GM04504 (cell line): ENCODE measurements around the gene MAD1L1.
"Not testable (repeated sequence)": the region's sequence is repeated elsewhere in the genome, so short reads cannot be mapped to it uniquely, and the experiment has no call there.

Source experiments
- DNase-seq: peaks from one replicate; pipeline ENCODE4 v3.0.0-alpha.2; 2012; ENCODE audit warnings: low read depth

Gene MAD1L1

DNA sequence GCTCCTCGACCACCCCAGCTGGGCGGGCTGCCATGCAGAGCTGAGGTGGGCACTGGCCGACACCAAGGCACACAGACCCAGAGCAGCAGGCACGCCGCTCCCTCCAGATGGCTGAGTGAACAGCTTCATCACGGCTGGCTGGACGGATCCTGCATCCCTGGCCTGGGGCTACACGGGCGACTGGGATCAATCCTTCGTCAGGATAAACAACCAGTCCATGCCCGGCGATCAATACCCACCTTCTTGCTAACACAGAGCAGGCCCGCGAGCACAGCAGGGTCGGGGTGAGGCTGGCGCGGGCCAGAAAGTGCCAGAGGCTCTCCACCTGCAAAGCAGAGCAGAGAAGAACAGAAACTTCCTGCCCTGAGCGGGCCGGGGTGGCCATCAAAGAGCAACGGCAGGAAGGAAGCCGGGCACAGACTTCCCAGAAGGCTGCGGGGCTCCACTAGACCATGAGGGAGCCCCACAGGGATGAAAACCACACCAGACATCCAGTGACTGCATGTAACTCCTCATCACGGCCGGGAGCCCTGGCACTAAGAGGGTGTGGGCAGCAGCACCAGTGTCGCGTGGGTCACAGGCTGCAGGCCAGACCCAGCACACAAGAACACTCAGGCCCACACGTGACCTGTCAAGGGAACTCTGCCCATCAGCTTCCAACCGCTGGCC lies 166.4 kb downstream of the MAD1L1 start:
- no peak for DNase-seq

DNA sequence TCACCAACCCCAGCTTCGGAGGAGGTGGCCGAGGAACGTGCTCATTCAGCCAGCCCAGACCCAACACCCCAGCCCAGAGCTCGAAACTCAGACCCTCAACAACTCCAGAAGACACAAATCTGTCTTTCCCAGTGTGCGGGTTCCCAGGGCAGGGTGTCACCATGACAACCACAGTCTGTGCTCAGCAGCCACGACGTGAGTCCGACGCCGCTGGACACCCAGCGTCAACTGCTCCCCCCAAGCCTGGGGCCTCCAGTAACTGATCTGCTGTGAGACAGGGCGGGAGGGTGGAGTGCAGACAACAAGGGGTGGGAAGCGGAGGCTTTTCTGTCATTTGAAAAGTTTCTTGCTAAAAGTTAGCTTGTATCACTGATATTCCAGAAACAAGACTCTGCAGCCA lies 167.2 kb downstream of the MAD1L1 start:
- no peak for DNase-seq

DNA sequence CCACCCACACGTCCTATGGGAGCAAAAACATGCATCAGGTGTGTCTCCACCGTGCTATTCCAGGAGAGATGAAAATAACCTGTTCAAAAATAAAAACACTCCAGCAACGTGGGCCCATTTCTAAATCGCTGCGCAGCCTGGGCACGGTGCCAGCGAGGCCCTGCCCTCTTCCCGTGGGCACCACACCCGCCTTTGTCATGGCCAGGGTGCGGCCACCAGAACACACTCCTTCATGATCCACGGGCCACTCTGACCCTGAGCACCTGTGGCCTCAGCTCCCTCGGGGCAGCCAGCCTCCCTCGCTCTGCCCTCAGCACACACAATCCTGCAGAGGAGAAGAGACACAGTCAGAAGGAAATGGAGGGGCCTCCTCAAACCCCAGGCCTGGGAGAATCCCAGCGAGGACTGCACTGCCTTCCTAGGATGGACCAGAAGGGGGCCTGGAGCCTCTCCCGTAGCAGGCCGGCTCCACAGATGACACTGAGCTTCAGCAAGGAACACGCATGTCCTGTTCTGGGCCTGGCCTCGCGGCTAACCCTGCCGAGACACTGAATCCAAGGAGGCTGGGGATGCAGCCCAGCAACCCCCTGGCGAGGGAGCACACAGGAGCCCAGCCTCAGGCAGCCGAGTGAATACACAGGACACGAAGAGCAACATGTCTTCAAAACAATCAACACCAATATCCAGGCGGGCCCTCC lies 169.0 kb downstream of the MAD1L1 start:
- no peak for DNase-seq

DNA sequence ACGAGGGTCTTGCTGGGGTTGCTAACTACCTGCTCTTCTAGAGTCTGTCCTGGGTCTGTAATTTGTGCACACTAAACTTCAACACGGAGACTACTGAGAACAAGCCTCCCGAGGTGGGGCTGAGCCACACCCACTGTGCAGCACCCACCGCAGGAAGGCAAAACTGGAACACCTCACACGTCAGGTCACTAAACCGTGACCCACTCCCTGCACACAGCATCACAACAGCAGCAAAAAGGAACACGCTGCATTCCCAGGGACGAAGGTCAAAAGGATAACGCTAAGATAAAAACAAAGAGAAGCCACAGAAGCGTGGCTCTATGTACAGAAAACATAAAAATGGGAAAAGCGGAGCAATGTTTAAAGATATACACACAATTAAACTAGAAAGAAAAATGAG lies 170.1 kb downstream of the MAD1L1 start:
- DNase-seq: no peak

DNA sequence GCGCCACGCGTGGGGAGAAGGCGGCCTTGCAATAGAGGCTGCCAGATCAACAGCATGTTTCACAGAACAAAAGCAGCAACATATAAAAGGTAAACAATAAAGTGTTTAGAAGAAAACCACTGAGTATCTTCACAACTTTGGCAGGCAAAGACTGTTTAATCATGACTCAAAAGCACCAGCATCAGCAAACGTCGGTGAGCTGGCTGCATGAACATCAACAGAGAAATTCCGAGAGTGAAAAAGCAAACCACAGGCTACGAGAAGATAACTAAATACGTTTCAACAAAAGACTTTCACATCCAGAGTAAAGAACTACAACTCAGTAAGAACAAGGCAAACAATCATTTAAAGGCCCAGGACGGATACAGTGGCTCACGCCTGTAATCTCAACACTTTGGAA lies 172.0 kb downstream of the MAD1L1 start:
- DNase-seq: no peak

DNA sequence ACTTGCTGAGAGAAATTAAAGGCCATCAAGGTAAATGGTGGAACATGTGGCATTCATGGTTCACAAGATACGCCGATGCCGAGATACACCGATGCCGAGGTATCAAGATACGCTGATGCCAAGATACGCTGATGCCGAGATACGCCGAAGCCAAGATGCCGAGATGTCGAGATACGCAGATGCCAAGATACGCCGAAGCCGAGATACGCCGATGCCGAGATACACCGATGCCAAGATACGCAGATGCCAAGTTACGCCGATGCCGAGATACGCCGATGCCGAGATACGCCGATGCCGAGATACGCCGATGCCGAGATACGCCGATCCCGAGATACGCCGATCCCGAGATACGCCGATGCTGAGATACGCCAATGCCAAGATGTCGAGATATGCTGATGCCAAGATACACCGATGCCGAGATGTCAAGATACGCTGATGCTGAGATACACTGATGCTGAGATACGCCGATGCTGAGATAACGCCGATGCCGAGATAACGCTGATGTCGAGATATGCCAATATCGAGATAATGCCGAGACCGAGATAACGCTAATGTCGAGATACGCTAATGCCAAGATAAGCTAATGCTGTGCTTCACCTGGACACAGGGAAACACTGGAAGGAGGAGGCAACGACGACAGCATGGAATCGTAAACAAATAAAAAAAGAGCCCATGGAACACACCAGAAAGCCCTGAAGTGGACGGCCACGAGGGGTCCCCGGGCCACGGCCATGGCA lies 172.6 kb downstream of the MAD1L1 start:
- no peak for DNase-seq

DNA sequence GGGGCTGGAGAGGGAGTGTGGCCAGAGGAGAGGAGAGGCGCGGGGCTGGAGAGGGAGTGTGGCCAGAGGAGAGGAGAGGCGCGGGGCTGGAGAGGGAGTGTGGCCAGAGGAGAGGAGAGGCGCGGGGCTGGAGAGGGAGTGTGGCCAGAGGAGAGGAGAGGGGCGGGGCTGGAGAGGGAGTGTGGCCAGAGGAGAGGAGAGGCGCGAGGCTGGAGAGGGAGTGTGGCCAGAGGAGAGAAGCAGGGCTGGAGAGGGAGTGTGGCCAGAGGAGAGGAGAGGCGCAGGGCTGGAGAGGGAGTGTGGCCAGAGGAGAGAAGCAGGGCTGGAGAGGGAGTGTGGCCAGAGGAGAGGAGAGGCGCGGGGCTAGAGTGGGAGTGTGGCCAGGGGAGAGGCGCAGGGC lies 174.5 kb downstream of the MAD1L1 start:
- DNase-seq: not testable (repeated sequence)

DNA sequence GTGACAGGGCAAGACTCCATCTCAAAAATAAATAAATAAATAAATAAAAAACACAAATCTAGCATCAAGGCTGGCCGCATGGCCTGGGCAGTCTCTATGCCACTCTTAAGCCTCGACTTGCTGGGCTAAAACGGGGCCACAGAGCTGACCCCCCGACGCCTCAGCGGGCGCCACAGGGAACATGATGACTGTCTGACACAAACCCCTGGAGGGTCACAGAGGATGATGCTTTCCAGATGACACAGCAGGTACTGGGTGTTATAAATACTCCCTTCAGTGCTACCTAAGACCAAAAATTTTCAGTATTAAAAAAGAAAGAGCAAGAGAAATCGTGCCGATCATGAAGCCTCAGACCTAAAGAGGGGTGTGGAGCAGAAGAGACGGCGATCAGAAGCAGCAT lies 176.8 kb downstream of the MAD1L1 start:
- DNase-seq: no peak

DNA sequence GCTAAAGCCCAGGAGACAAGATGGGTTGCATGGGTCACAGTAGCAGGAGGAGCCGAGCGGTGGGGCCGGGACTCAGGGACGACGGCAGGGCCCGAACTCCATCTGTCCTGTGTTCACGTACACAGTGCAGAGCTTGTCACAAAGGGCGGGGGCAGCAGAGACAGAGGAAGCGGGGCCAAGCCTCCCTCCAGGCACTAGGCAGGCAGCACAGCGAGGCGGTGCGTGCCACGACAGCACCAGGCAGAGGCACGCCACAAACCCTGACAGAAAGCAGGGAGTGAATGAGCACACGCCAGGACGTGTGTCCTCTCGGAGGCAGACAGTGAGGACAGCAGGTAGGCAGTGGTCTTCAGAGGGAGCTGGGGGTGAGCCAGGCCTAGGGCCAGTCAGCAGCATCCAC lies 177.8 kb downstream of the MAD1L1 start:
- no peak for DNase-seq

DNA sequence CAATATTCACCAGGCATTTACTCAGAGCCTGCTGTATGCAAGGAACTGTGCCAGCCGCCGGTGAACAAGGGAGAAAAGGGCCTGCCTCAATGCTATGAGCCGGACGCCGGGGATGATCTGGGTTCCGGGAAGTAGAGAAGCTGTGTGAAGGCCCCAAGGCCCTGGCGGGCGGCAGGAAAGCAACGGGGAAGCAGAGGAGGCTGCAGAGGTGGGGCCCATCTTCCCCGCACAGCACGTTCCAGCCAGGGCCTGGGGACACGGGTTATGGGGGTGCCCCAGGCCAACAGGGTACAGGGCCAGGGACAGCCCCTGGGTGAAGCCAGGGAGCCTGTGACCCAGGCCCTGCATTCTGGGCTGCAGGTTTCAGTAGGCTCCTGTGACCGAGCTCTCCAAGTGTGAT lies 179.3 kb downstream of the MAD1L1 start:
- no peak for DNase-seq

DNA sequence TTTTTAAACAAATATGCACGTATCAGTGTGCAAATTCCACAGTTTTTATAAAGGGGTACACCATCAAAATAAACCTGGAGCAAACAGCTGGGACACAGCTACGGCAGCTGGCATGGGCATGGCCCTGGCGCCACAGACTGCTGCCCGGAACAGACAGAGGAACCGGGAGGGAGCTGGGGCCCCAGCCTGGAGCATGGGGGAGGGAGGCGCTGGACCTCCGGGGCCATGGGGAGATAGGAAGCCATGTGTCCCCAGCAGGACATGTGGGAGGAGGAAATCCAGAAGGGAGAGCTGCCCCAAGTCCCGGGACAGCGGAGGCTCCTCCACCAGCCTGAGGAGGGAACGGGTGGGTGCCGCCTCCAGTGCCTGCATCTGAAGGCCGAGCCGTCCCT lies 180.1 kb downstream of the MAD1L1 start:
- no peak for DNase-seq

DNA sequence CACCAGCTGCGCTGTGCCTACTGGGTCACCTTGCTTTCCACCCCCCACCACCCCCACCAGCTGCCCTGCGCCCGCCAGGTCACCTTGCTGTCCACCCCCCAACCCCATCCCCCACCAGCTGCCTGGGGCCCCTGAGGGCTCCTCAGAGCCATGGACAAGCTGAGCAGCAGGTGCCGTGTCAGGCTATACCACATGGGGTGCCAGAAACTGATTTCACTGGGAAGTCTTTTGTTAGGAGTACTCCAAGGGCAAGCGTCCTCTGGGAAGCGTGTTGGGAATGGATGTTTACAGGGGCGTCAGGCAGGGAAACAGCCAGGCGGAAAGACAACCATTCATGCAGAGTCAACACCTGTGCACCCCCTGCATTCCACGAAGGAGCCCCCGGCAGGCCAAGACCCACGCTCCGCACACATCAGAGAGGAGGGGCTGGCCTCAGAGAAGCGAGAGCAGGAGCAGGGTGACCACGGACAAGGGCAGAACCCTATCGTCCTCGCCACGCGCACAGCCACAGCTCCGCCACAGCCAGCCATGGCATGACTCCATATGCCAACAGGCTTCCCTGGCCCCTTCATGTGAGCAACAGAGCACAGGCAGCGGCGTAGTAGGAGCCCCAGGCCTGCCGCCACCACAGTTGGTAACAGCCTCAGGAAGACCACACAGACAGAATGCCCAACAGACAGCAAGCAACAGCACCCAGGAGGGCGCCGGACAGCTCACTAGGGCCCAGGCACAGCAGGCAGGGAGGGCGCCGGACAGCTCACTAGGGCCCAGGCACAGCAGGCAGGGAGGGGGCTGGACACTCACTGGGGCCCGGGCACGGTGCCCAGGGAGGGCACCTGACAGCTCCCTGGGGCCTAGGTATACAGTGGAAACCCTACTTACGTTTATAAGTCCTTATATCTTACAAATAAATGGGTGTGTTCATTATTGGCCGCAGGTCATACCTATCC lies 180.8 kb downstream of the MAD1L1 start:
- no peak for DNase-seq

DNA sequence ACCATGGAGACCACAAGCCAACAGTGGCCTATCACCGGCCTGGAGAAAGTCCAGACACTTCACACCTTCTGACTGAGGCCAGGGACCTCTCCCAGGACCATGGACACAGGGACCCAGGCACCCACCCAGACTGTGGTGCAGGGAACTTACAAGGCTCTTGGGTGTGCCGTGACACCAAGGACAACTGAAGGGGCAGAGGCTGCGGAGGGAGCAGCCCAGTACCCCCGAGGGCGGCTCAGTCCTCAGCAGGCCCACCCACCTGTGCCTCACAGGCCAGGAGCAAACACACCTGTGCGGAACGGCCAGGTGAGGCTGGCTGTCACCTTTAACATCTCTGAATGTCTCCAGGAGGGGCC lies 182.3 kb downstream of the MAD1L1 start:
- no peak for DNase-seq

DNA sequence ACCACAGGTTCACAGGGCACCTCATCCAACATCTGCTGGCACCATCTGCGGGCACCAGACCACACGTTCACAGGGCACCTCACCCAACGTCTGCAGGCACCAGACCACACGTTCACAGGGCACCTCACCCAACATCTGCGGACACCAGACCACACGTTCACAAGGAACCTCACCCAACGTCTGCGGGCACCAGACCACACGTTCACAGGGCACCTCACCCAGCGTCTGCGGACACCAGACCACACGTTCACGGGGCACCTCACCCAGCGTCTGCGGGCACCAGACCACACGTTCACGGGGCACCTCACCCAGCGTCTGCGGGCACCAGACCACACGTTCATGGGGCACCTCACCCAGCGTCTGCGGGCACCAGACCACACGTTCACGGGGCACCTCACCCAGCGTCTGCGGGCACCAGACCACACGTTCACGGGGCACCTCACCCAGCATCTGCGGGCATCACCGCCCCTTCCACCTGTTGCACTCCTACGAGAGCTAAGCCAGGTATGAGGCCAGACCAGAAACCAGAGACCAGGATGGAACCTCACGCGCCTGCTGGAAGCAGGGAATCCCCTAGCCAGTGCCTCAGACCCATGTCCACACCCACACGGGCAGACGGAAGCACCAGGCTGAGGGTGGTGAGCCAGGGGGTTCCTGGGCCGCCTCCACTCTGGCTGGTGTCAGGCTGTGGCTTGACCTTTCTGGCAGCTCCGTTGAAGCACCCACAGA lies 182.8 kb downstream of the MAD1L1 start:
- no peak for DNase-seq

DNA sequence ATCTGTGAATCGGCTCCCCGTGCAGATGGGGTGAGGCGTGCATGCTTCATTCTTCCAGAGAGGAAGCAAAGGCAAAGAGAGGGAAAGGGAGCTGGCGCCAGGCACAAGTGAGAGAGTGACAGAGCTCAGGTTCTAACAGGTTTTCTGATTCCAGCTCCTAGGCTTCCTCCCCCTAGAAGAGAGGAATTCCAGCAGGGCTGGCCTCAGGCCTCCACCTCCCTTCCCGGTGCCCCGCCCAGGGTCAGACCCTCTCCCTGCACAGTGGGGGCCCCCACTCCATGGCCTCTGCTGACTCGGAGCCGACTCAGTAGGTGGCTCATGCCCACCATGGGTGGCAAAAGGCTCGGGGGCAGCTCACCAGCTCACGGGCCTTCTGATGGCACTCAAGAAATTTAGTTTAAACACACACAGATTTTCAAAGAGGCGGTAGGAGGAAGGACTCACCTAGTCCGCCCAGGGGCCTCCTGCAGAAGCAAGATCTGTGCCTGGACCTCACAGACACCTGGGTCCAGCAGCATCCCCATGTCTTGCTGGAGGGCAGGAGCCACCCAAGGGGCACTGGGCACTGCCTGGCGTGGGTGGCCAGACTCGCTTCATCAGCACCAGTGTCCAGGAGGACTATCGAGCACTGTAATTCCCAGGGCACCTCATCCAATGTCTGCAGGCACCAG lies 183.5 kb downstream of the MAD1L1 start:
- DNase-seq: no peak

DNA sequence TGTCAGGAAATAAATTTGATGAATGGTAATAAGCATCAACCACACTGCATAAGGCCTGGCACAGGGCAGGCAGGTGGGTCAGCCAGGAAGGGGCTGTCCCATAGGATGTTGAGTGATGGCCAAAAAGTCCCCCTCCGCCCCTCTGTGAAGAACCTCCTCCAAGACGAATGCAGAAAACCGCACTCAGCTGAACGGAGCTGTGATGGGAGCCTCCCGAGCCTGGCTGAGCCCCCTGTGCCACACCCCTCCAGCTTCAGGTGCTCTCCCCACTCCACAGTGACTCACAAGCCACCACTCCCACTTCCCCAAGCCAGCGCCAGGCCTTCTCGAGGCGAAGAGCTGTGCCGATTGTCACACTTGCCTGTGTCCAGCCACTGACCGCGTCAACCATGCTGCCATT lies 184.2 kb downstream of the MAD1L1 start:
- DNase-seq: no peak

DNA sequence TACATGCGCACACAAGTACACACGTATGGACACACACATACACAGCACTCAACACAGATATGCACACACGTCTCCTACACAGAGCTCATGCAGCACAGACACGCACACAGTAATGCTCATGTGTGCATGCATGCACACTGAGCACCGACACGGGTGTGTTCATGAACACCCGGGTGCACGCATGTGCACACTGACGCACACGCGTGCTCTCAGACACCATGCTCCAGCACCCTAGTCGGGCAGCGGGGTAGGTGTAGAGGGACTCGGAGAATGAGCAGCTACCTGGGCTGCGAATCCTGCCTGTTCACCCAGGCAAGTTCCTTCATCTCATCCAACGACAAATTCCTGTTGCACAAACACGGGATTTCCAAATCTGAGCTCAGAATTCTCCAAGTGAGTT lies 184.7 kb downstream of the MAD1L1 start:
- DNase-seq: no peak

DNA sequence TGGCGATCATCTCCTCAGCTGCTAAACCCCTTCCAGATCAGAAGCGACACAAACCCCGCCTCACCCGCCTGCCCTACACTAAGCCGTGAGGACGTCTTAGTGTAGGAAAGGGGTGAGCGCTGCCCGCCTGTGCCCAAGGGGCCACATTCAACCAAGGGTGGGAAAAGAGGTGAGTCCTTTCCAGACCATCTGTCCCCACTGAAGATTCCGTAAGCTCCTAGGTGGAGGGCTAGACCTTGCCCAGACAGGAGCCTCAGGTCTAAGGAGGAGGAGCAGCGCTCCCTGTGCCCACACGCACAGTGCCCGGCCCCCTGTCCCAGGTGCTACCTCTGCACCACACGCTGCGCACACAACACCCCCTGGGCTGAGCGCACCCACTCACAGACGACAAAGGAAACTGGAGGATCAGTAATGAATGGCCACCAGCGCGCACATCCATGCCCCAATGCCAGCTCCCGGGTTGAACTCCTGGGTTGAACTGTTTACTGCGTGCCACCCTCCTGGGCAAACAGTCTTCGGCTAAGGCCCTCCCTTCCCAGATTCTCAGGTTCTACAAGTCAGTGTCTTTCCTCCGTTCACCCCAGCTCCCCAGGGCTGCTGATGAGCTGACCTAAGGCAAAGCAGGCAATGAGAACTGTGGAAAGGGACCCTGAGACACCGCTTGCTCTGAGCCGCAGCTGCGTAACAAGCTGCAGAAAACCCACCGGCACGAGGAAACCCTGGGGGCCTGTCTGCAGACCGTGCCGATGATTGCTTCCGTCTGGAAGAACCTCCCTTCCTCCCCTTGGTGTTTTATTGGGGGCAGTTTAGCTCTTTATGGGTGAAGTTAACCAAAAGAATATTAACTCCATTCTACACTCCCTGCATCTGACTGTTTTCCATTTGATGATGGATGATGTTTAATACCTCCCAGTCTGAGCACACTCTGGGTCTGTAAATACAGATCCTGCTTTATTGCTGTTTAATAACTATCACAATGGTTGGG lies 185.9 kb downstream of the MAD1L1 start:
- no peak for DNase-seq

DNA sequence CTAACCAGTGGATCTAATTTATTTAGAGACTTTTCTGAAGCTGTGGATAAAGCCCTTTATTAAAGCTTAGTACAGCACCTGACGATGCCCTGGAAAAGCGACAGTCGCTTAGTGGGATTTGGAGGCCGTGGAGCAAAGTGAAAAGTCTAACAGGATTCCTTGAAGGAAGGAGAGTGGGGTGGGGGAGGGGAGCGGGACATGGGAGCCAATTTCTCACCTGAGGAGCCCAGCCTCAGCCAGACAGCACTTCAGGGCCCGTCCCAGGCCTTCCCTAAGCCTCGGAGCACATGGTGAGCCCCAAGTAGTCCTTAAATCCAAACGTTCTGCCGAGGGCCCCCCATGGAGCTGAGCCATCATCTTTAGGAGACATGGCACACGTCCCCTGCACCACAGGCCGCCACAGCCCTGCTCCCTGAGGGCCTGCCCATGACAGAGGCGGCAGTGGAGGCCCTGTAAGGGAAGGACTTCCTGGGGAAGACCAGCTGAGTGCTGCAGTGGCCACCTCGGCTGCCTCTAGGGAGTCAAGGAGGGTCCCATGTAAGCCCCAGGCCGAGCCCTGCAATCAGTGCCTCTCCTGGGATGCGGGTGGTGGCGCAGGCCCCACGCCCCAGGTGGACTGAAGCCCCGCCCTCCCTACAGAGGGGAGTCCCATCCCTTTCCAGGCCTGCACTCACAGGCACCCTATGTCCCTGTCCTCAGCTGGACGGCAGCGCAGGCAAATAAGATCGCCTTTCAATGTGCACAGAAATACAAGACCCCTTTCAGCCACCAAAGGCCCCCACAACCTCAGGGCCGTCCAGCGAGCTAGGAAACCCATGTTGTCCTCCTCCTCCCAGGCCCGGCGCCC lies 187.0 kb downstream of the MAD1L1 start:
- DNase-seq: no peak
